ENCODE results near the gene MTG1. TPM values are rescaled to one million over a fixed set of nuclear protein-coding genes. Genes with fewer than 3 reads are reported as not detected.
"Not testable (repeated sequence)": the region's sequence is repeated elsewhere in the genome, so short reads cannot be mapped to it uniquely, and the experiment has no call there.

The MTG1 gene
- total and polyA plus RNA-seq, 12 donors: 24.0 to 118 (median 48.8) TPM

GRCh38 chr10:133466683-133467275, 72.8 kb downstream of the MTG1 start:
- Histone ChIP-seq H3K36me3 (replicated peaks in 1 of 2) (no peaks in the 10 kb centered on the region), H3K27ac (no peak overlapping the region), H3K4me3 (no peak overlapping the region), H3K9me3 (replicated peaks in 1 of 3) (no peaks in the 10 kb centered on the region), H3K4me1 (replicated peaks in 1 of 2) (no peaks in the 10 kb centered on the region), H3K27me3 (no peaks in the 10 kb centered on the region)
- TF ChIP-seq CTCF (IDR thresholded peaks at IDR 0.05): no peak
- no peak for TF ChIP-seq POLR2A (IDR thresholded peaks at IDR 0.05)
- DNase-seq: no peak
- 81 to 98% (median 93%) methylated on average over 4 to 7 of the region's 7 CpGs for WGBS, 4 donors
- intact Hi-C loops (cut with DNase I): no loop called here

- no peak for DNase-seq
- Histone ChIP-seq H3K4me3 (no peak overlapping the region), H3K9me3 (replicated peaks in 1 of 3) (no peaks in the 10 kb centered on the region), H3K4me1 (replicated peaks in 1 of 2) (no peaks in the 10 kb centered on the region), H3K36me3 (replicated peaks in 1 of 2) (no peaks in the 10 kb centered on the region), H3K27me3 (no peaks in the 10 kb centered on the region), H3K27ac (no peak overlapping the region)
- intact Hi-C loops (cut with DNase I): no loop called here
- 87 to 93% (median 89%) methylated on average over 10 to 17 of the region's 17 CpGs for WGBS, 4 donors
- TF ChIP-seq CTCF (IDR thresholded peaks at IDR 0.05) (no peak), POLR2A (IDR thresholded peaks at IDR 0.05) (no peak)
Measured at GRCh38 chr10:133467286-133467911, 73.4 kb downstream of the MTG1 start.

GRCh38 chr10:133469205-133469604, 75.2 kb downstream of the MTG1 start:
- H3K27ac ChIP-seq; H3K4me3 ChIP-seq; DNase-seq; intact Hi-C loops (cut with DNase I); H3K9me3 ChIP-seq (replicated peaks in 1 of 3); H3K36me3 ChIP-seq (replicated peaks in 1 of 2); H3K27me3 ChIP-seq; H3K4me1 ChIP-seq (replicated peaks in 1 of 2): not testable (repeated sequence)
- 75 to 89% (median 85%) methylated on average over 3 of the region's 3 CpGs for WGBS, 4 donors

GRCh38 chr10:133471300-133472109, 77.5 kb downstream of the MTG1 start:
- TF ChIP-seq CTCF (IDR thresholded peaks at IDR 0.05): no peak
- no peak for TF ChIP-seq POLR2A (IDR thresholded peaks at IDR 0.05)
- Histone ChIP-seq H3K27me3 (no peaks in the 10 kb centered on the region), H3K27ac (no peak overlapping the region), H3K9me3 (replicated peaks in 1 of 3) (no peaks in the 10 kb centered on the region), H3K4me3 (no peak overlapping the region), H3K36me3 (replicated peaks in 1 of 2) (no peaks in the 10 kb centered on the region), H3K4me1 (replicated peaks in 1 of 2) (no peaks in the 10 kb centered on the region)
- WGBS, 4 donors: 73 to 84% (median 78%) methylated on average over 5 to 7 of the region's 7 CpGs
- intact Hi-C loops (cut with DNase I): no loop called here
- no peak for DNase-seq

Small RNA genes lying within 50 kb of the gene (microRNA-seq; reads per million reads assigned to microRNA genes)
- 0.76 to 2.2 (median 1.4) reads per million in 3 donors for gene MIR3944

Small RNA genes lying within 50 kb of the gene (small RNA-seq; reads per million reads assigned to genes)
- gene AL360181.4 (0 reads per million in 2 donors), gene BANF1P2 (0 reads per million in 2 donors), gene MIR3944 (0 reads per million in 2 donors)

Other genes starting within 250 kb of the MTG1 start
- gene KNDC1, start 233.9 kb upstream of the MTG1 start, total RNA-seq: 10 to 100 TPM in 8 of 9 donors, 1 to 10 TPM in 1; 9.7 to 93.4 (median 40.7) TPM
- gene KNDC1, start 233.9 kb upstream of the MTG1 start, polyA plus RNA-seq: 10 to 100 TPM in 2 of 3 donors, 1 to 10 TPM in 1; 1.0 to 53.2 (median 19.2) TPM
- under 1 TPM in 1 of 9 donors, not detected in 8; 0.19 TPM for gene UTF1, start 163.9 kb upstream of the MTG1 start, total RNA-seq
- under 1 TPM in 1 of 3 donors, not detected in 2; 0.24 TPM for gene UTF1, start 163.9 kb upstream of the MTG1 start, polyA plus RNA-seq
- gene VENTX, start 156.3 kb upstream of the MTG1 start, total RNA-seq: 1 to 10 TPM in 6 of 9 donors, under 1 TPM in 3; 0.06 to 3.0 (median 1.3) TPM
- 1 to 10 TPM in 2 of 3 donors, under 1 TPM in 1; 0.26 to 4.4 (median 1.7) TPM for gene VENTX, start 156.3 kb upstream of the MTG1 start, polyA plus RNA-seq
- 1 to 10 TPM in 8 of 9 donors, under 1 TPM in 1; 0.61 to 5.3 (median 3.4) TPM for gene ADAM8, start 117.3 kb upstream of the MTG1 start, total RNA-seq
- 1 to 10 TPM in 2 of 3 donors, under 1 TPM in 1; 0.66 to 7.7 (median 5.2) TPM for gene ADAM8, start 117.3 kb upstream of the MTG1 start, polyA plus RNA-seq
- 10 to 100 TPM; 30.9 to 77.8 (median 61.1) TPM for gene TUBGCP2, start 85.3 kb upstream of the MTG1 start, total RNA-seq
- 100 to 1,000 TPM in 2 of 3 donors, 10 to 100 TPM in 1; 54.1 to 234 (median 145) TPM for gene TUBGCP2, start 85.3 kb upstream of the MTG1 start, polyA plus RNA-seq
- 10 to 100 TPM; 19.6 to 45.4 (median 38.3) TPM for gene ZNF511, start 85.2 kb upstream of the MTG1 start, total RNA-seq
- 100 to 1,000 TPM in 2 of 3 donors, 10 to 100 TPM in 1; 20.0 to 146 (median 102) TPM for gene ZNF511, start 85.2 kb upstream of the MTG1 start, polyA plus RNA-seq
- gene CALY, start 57.3 kb upstream of the MTG1 start, total RNA-seq: 10 to 100 TPM in 2 of 9 donors, 1 to 10 TPM in 2, under 1 TPM in 1, not detected in 4; 0.55 to 21.5 (median 7.0) TPM
- 10 to 100 TPM in 2 of 3 donors, 1 to 10 TPM in 1; 6.0 to 30.7 (median 18.3) TPM for gene CALY, start 57.3 kb upstream of the MTG1 start, polyA plus RNA-seq
- gene PRAP1, start 46.8 kb upstream of the MTG1 start, total RNA-seq: under 1 TPM in 1 of 9 donors, not detected in 8; 0.46 TPM
- under 1 TPM in 2 of 3 donors, not detected in 1; 0.44 to 0.88 TPM for gene PRAP1, start 46.8 kb upstream of the MTG1 start, polyA plus RNA-seq
- 10 to 100 TPM in 7 of 9 donors, 1 to 10 TPM in 2; 6.2 to 47.9 (median 14.0) TPM for gene FUOM, start 36.1 kb upstream of the MTG1 start, total RNA-seq
- gene FUOM, start 36.1 kb upstream of the MTG1 start, polyA plus RNA-seq: 10 to 100 TPM in 2 of 3 donors, 1 to 10 TPM in 1; 4.8 to 35.7 (median 22.6) TPM
- gene ECHS1, start 20.8 kb upstream of the MTG1 start, total RNA-seq: 100 to 1,000 TPM; 133 to 280 (median 146) TPM
- gene ECHS1, start 20.8 kb upstream of the MTG1 start, polyA plus RNA-seq: 100 to 1,000 TPM in 2 of 3 donors, 10 to 100 TPM in 1; 74.4 to 126 (median 126) TPM
- 10 to 100 TPM in 3 of 9 donors, 1 to 10 TPM in 6; 2.3 to 34.4 (median 7.1) TPM for gene PAOX, start 14.9 kb upstream of the MTG1 start, total RNA-seq
- 10 to 100 TPM in 1 of 3 donors, 1 to 10 TPM in 2; 1.0 to 10.6 (median 5.5) TPM for gene PAOX, start 14.9 kb upstream of the MTG1 start, polyA plus RNA-seq
- 1 to 10 TPM in 1 of 9 donors, under 1 TPM in 5, not detected in 3; 0.10 to 1.2 (median 0.44) TPM for gene SPRN, start 30.5 kb downstream of the MTG1 start, total RNA-seq
- 1 to 10 TPM in 1 of 3 donors, under 1 TPM in 2; 0.54 to 1.8 (median 0.60) TPM for gene SPRN, start 30.5 kb downstream of the MTG1 start, polyA plus RNA-seq
- 1 to 10 TPM in 6 of 9 donors, under 1 TPM in 3; 0.42 to 5.5 (median 2.2) TPM for gene SCART1, start 59.8 kb downstream of the MTG1 start, total RNA-seq
- 1 to 10 TPM in 2 of 3 donors, under 1 TPM in 1; 0.42 to 2.7 (median 1.4) TPM for gene SCART1, start 59.8 kb downstream of the MTG1 start, polyA plus RNA-seq
- gene CYP2E1, start 133.2 kb downstream of the MTG1 start, total RNA-seq: 1 to 10 TPM in 5 of 9 donors, under 1 TPM in 3, not detected in 1; 0.17 to 4.2 (median 1.1) TPM
- 1 to 10 TPM; 3.6 to 8.1 (median 4.0) TPM for gene CYP2E1, start 133.2 kb downstream of the MTG1 start, polyA plus RNA-seq
- gene SYCE1, start 171.4 kb downstream of the MTG1 start, total RNA-seq: 1 to 10 TPM in 5 of 9 donors, under 1 TPM in 1, not detected in 3; 0.52 to 6.2 (median 1.3) TPM
- 1 to 10 TPM in 2 of 3 donors, under 1 TPM in 1; 0.92 to 9.2 (median 3.5) TPM for gene SYCE1, start 171.4 kb downstream of the MTG1 start, polyA plus RNA-seq
- not detected for gene FRG2B, start 232.6 kb downstream of the MTG1 start, total RNA-seq
- not detected for gene FRG2B, start 232.6 kb downstream of the MTG1 start, polyA plus RNA-seq

All from adrenal gland (tissue), 12 donors.